CD4-positive, alpha-beta memory T cell (primary cell): ENCODE measurements around the gene RERG. TPM values are rescaled to one million over a fixed set of nuclear protein-coding genes. Genes with fewer than 3 reads are reported as not detected.

ENCODE experiments used
- CTCF ChIA-PET: fragments of 350-600 bp; sonication (Branson Sonifier 250); formaldehyde crosslinking; loops from one replicate; lab custom pipeline; 2021; ENCODE audit warnings: inconsistent platforms; ENCODE audit not compliant: partially characterized antibody; lab: Charles Lee
- POLR2A ChIA-PET: fragments of 350-600 bp; sonication (Branson Sonifier 250); formaldehyde crosslinking; loops from one replicate; lab custom pipeline; 2021; ENCODE audit not compliant: partially characterized antibody; lab: Charles Lee
- DNase-seq, 5 donors: peaks; one replicate each; pipeline versions ENCODE4 v3.0.0 to v3.0.0-alpha.2; 2020 to 2022; ENCODE audit warnings: mixed read lengths in 1 of 5
- H3K27ac ChIP-seq: one replicate; pipeline ENCODE4 v1.7.0; 2013; ENCODE audit warnings: low read depth, low read length
- H3K27me3 ChIP-seq: 2 replicates; pipeline ENCODE4 v1.7.0; 2013; ENCODE audit warnings: mild to moderate bottlenecking, low read length, moderate library complexity; ENCODE audit not compliant: insufficient read depth
- H3K36me3 ChIP-seq: 2 replicates; pipeline ENCODE4 v1.7.0; 2013; ENCODE audit warnings: mild to moderate bottlenecking, low read length, moderate library complexity; ENCODE audit not compliant: insufficient read depth
- H3K4me1 ChIP-seq: 2 replicates; pipeline ENCODE4 v1.7.0; 2013; ENCODE audit warnings: mild to moderate bottlenecking, low read length, moderate library complexity; ENCODE audit not compliant: insufficient read depth
- H3K4me3 ChIP-seq, 2 donors: one replicate each; pipeline ENCODE4 v1.7.0; 2013; ENCODE audit warnings: low read length in 2 of 2, mild to moderate bottlenecking in 1 of 2
- H3K9me3 ChIP-seq, 2 donors: one replicate each; pipeline ENCODE4 v1.7.0; 2013; ENCODE audit warnings: low read length in 2 of 2, control low read depth in 1 of 2; ENCODE audit not compliant: control insufficient read depth in 1 of 2
- H3K27ac Mint-ChIP-seq, 7 donors: one replicate each; pipeline ENCODE4 v1.8.0; 2020 to 2021; ENCODE audit warnings: mixed read lengths in 7 of 7, mild to moderate bottlenecking in 6 of 7, inconsistent platforms in 3 of 7, moderate library complexity in 3 of 7
- H3K27me3 Mint-ChIP-seq, 2 donors: one replicate each; pipeline ENCODE4 v1.8.0; 2020 to 2021; ENCODE audit warnings: mixed read lengths in 2 of 2
- H3K36me3 Mint-ChIP-seq, 2 donors: one replicate each; pipeline ENCODE4 v1.8.0; 2020 to 2021; ENCODE audit warnings: mixed read lengths in 2 of 2, inconsistent platforms in 1 of 2, mild to moderate bottlenecking in 1 of 2
- H3K4me1 Mint-ChIP-seq, 4 donors: one replicate each; pipeline ENCODE4 v1.8.0; 2020 to 2021; ENCODE audit warnings: mixed read lengths in 4 of 4, mild to moderate bottlenecking in 1 of 4
- H3K4me3 Mint-ChIP-seq, 8 donors: one replicate each; pipeline ENCODE4 v1.8.0; 2020 to 2021; ENCODE audit warnings: mixed read lengths in 8 of 8, mild to moderate bottlenecking in 7 of 8, moderate library complexity in 6 of 8, inconsistent platforms in 3 of 8
- H3K9me3 Mint-ChIP-seq, 8 donors: one replicate each; pipeline ENCODE4 v1.8.0; 2020 to 2021; ENCODE audit warnings: mixed read lengths in 8 of 8, mild to moderate bottlenecking in 5 of 8, inconsistent platforms in 3 of 8, moderate library complexity in 1 of 8
- intact Hi-C: fragments of 100-400 bp; cut with micrococcal nuclease; formaldehyde crosslinking; loops from one replicate; pipeline ENCODE4 v1.15.1; 2023
- polyA plus RNA-seq, 2 donors: library from polyadenylated mRNA; unstranded; fragments of 300-500 nt; fragmentation: Illumina TruSeq; gene quantifications; one replicate each; pipeline ENCODE4 v1.2.3, GENCODE V29; 2021
- total RNA-seq, 2 experiments: library from RNA; stranded (reverse); gene quantifications; one replicate each; pipeline ENCODE4 v1.2.3, GENCODE V29; 2021

The RERG gene
- total and polyA plus RNA-seq, 4 experiments from 2014 or later = not detected

DNA sequence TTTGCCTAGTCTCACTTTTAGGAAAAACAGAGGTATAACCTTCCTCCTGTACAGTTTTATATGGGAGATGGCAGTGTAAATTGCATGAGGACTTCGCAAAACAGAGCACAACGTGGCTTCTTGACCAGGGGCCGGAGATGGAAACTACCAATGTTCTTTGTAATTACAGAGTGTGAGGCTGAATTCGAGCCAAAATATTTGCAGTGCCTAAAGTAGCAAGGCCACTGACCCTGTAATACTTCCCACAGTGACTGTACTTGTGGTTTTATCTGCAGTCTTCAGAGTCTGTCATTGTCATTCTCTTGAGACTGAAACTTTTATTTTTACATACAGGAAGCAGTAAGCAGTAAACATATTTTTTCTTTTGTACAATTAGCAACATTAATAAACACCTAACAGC is 98.9 kb downstream of the RERG start:
- intact Hi-C loops = no loop called here
- Mint-ChIP-seq H3K4me3 (no peak overlapping the region), H3K9me3 (no peaks in the 10 kb centered on the region), H3K4me1 (peaks cover 0 to 1% (median 0%) of the 10 kb centered on the region in 4 donors), H3K27me3 (peaks cover 3 to 6% of the 10 kb centered on the region in 2 donors), H3K36me3 (no peaks in the 10 kb centered on the region), H3K27ac (no peak overlapping the region)
- CTCF ChIA-PET = interaction anchor here (0.5 kb wide), 1 partner anchor 389 kb away, joined by 3 read pairs; no protein-coding TSS in a partner anchor
- Histone ChIP-seq H3K4me3 (no peak overlapping the region), H3K9me3 (no peaks in the 10 kb centered on the region), H3K4me1 (no peaks in the 10 kb centered on the region), H3K27me3 (no peaks in the 10 kb centered on the region), H3K36me3 (no peaks in the 10 kb centered on the region), H3K27ac (no peak overlapping the region)
- DNase-seq = no peak
- POLR2A ChIA-PET = no interaction called here

- Mint-ChIP-seq H3K27me3 (peaks cover 4 to 11% of the 10 kb centered on the region in 2 donors), H3K36me3 (no peaks in the 10 kb centered on the region), H3K9me3 (no peaks in the 10 kb centered on the region), H3K4me1 (peaks cover 0 to 1% (median 0%) of the 10 kb centered on the region in 4 donors), H3K27ac (no peak overlapping the region), H3K4me3 (no peak overlapping the region)
- Histone ChIP-seq H3K4me1 (no peaks in the 10 kb centered on the region), H3K9me3 (no peaks in the 10 kb centered on the region), H3K36me3 (no peaks in the 10 kb centered on the region), H3K4me3 (no peak overlapping the region), H3K27ac (no peak overlapping the region), H3K27me3 (no peaks in the 10 kb centered on the region)
- DNase-seq = no peak
- intact Hi-C loops = no loop called here
- POLR2A ChIA-PET = no interaction called here
- CTCF ChIA-PET = no interaction called here
These were observed 102.3 kb downstream of the RERG start for GRCh38 chr12:15118955-15119354.

GRCh38 chr12:15116983-15117382 is 104.2 kb downstream of the RERG start:
- Mint-ChIP-seq H3K27me3 (peaks cover 4 to 18% of the 10 kb centered on the region in 2 donors), H3K27ac (no peak overlapping the region), H3K4me1 (peaks cover 0 to 1% (median 0%) of the 10 kb centered on the region in 4 donors), H3K36me3 (no peaks in the 10 kb centered on the region), H3K9me3 (no peaks in the 10 kb centered on the region), H3K4me3 (no peak overlapping the region)
- ChIA-PET CTCF (no interaction called here), POLR2A (no interaction called here)
- H3K4me3 ChIP-seq = no peak overlapping the region
- intact Hi-C loops = no loop called here
- H3K9me3 ChIP-seq = no peaks in the 10 kb centered on the region
- no peaks in the 10 kb centered on the region for H3K4me1 ChIP-seq
- no peak for DNase-seq
- no peak overlapping the region for H3K27ac ChIP-seq
- no peaks in the 10 kb centered on the region for H3K36me3 ChIP-seq
- H3K27me3 ChIP-seq = no peaks in the 10 kb centered on the region

GRCh38 chr12:15116086-15116485 is 105.1 kb downstream of the RERG start:
- POLR2A ChIA-PET = no interaction called here
- Histone ChIP-seq H3K4me1 (no peaks in the 10 kb centered on the region), H3K9me3 (no peaks in the 10 kb centered on the region), H3K4me3 (no peak overlapping the region), H3K27me3 (no peaks in the 10 kb centered on the region), H3K36me3 (no peaks in the 10 kb centered on the region), H3K27ac (no peak overlapping the region)
- intact Hi-C loops = no loop called here
- H3K4me1 Mint-ChIP-seq = peaks cover 0 to 1% (median 0%) of the 10 kb centered on the region in 4 donors
- DNase-seq = no peak
- CTCF ChIA-PET = no interaction called here
- H3K27ac Mint-ChIP-seq = no peak overlapping the region
- H3K27me3 Mint-ChIP-seq = peaks cover 4 to 21% of the 10 kb centered on the region in 2 donors
- no peak overlapping the region for H3K4me3 Mint-ChIP-seq
- no peaks in the 10 kb centered on the region for H3K36me3 Mint-ChIP-seq
- no peaks in the 10 kb centered on the region for H3K9me3 Mint-ChIP-seq

DNA sequence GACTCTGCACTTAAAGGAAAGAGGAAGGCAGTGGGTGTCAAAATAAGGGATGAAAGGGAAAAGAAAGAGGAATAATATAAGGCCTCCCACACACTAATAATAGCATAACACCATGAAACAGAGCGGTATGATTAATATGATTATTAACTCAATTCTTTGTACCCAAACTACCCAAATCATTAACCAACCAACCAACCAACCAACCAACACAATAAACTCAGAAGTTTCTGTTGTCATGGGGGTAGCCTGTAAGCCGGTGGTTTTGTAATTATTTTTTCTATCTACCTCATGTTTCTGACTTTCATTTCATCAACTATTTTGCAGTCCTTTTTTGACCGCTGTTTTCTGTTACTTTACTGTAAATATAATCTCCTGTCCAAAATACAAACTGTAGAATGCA is 105.8 kb downstream of the RERG start:
- ChIA-PET CTCF (no interaction called here), POLR2A (no interaction called here)
- no peaks in the 10 kb centered on the region for H3K9me3 Mint-ChIP-seq

DNA sequence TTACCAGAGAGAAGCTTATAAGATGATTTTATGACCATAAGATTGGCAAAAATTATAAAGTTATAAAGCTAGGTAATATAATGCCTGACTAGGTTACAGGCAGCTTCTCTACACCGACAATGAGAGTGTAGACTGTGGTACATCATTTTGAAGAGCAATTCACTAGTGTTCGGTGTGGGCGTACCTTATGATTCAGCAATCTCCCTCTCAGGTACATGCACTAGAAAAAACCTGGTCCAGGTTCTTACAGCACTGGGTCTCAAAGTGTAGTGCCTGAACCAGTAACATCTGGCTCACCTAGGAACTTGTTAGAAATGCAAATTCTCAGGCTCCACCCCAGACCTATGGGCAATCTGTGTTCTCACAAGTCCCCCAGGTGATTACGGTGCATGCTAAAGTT is 106.7 kb downstream of the RERG start:
- peaks cover 7 to 24% of the 10 kb centered on the region in 2 donors for H3K27me3 Mint-ChIP-seq
- CTCF ChIA-PET = no interaction called here

More for the DNA sequence above, 105.8 kb downstream of the RERG start:
- DNase-seq = no peak
- Mint-ChIP-seq H3K36me3 (no peaks in the 10 kb centered on the region), H3K4me3 (no peak overlapping the region), H3K27me3 (peaks cover 6 to 22% of the 10 kb centered on the region in 2 donors), H3K4me1 (no peaks in the 10 kb centered on the region), H3K27ac (no peak overlapping the region)
- Histone ChIP-seq H3K4me1 (no peaks in the 10 kb centered on the region), H3K4me3 (no peak overlapping the region), H3K36me3 (no peaks in the 10 kb centered on the region), H3K27me3 (no peaks in the 10 kb centered on the region), H3K9me3 (no peaks in the 10 kb centered on the region), H3K27ac (no peak overlapping the region)
- intact Hi-C loops = no loop called here

GRCh38 chr12:15092826-15093225 is 128.4 kb downstream of the RERG start:
- Histone ChIP-seq H3K27ac (no peak overlapping the region), H3K4me1 (no peaks in the 10 kb centered on the region), H3K4me3 (no peak overlapping the region), H3K36me3 (no peaks in the 10 kb centered on the region), H3K9me3 (no peaks in the 10 kb centered on the region), H3K27me3 (no peaks in the 10 kb centered on the region)
- H3K27ac Mint-ChIP-seq = no peak overlapping the region
- no peaks in the 10 kb centered on the region for H3K36me3 Mint-ChIP-seq
- peaks cover 0 to 4% (median under 1%) of the 10 kb centered on the region in 8 donors for H3K9me3 Mint-ChIP-seq
- DNase-seq = no peak
- intact Hi-C loops = no loop called here
- peaks cover 7 to 9% of the 10 kb centered on the region in 2 donors for H3K27me3 Mint-ChIP-seq
- CTCF ChIA-PET = no interaction called here
- H3K4me3 Mint-ChIP-seq = no peak overlapping the region
- peaks cover 0 to 3% (median 2%) of the 10 kb centered on the region in 4 donors for H3K4me1 Mint-ChIP-seq
- POLR2A ChIA-PET = no interaction called here

More for the DNA sequence above, 106.7 kb downstream of the RERG start:
- no peak overlapping the region for H3K27ac ChIP-seq
- intact Hi-C loops = no loop called here
- no peaks in the 10 kb centered on the region for H3K9me3 ChIP-seq
- H3K36me3 Mint-ChIP-seq = no peaks in the 10 kb centered on the region
- no peak overlapping the region for H3K4me3 ChIP-seq
- no peaks in the 10 kb centered on the region for H3K4me1 ChIP-seq
- no peaks in the 10 kb centered on the region for H3K4me1 Mint-ChIP-seq
- POLR2A ChIA-PET = no interaction called here
- no peak for DNase-seq
- H3K4me3 Mint-ChIP-seq = no peak overlapping the region
- H3K27ac Mint-ChIP-seq = no peak overlapping the region
- no peaks in the 10 kb centered on the region for H3K9me3 Mint-ChIP-seq
- H3K36me3 ChIP-seq = no peaks in the 10 kb centered on the region
- no peaks in the 10 kb centered on the region for H3K27me3 ChIP-seq

GRCh38 chr12:15090441-15090840 is 130.8 kb downstream of the RERG start:
- Histone ChIP-seq H3K4me1 (no peaks in the 10 kb centered on the region), H3K4me3 (no peak overlapping the region), H3K9me3 (no peaks in the 10 kb centered on the region), H3K27ac (no peak overlapping the region), H3K36me3 (no peaks in the 10 kb centered on the region), H3K27me3 (no peaks in the 10 kb centered on the region)
- Mint-ChIP-seq H3K36me3 (no peaks in the 10 kb centered on the region), H3K4me1 (peaks cover 0 to 7% (median 3%) of the 10 kb centered on the region in 4 donors), H3K4me3 (no peak overlapping the region), H3K9me3 (peaks cover 0 to 3% (median 0%) of the 10 kb centered on the region in 8 donors), H3K27ac (no peak overlapping the region), H3K27me3 (peaks cover 11 to 14% of the 10 kb centered on the region in 2 donors)
- DNase-seq = no peak
- CTCF ChIA-PET = no interaction called here
- intact Hi-C loops = no loop called here
- POLR2A ChIA-PET = no interaction called here
